ENCODE measurements around the gene ZBTB43.

DNA sequence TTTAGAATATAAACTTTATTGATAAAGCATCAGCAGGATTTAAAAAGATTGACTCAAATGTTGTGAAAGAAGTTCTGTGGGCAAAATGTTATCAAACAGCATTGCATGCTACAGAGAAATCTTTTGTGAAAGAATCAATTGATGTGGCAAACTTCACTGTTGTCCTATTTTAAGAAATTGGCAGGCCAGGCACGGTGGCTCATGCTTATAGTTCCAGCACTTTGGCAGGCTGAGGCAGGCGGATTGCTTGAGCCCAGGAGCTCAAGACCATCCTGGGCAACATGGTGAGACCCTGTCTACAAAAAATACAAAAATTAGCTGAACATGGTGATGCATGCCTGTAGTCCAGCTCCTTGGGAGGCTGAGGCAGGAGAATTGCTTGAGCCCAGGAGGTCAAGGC lies 17.4 kb downstream of the ZBTB43 start:
- TF ChIP-seq, protein P1, sequence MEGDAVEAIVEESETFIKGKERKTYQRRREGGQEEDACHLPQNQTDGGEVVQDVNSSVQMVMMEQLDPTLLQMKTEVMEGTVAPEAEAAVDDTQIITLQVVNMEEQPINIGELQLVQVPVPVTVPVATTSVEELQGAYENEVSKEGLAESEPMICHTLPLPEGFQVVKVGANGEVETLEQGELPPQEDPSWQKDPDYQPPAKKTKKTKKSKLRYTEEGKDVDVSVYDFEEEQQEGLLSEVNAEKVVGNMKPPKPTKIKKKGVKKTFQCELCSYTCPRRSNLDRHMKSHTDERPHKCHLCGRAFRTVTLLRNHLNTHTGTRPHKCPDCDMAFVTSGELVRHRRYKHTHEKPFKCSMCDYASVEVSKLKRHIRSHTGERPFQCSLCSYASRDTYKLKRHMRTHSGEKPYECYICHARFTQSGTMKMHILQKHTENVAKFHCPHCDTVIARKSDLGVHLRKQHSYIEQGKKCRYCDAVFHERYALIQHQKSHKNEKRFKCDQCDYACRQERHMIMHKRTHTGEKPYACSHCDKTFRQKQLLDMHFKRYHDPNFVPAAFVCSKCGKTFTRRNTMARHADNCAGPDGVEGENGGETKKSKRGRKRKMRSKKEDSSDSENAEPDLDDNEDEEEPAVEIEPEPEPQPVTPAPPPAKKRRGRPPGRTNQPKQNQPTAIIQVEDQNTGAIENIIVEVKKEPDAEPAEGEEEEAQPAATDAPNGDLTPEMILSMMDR (IDR thresholded peaks at IDR 0.05; ENCODE audit: borderline replicate concordance, extremely low read depth, low read length, poor library complexity, severe bottlenecking), result no peak
- TF ChIP-seq EZH2 (IDR thresholded peaks at IDR 0.05; ENCODE audit: borderline replicate concordance, low read depth, low read length, severe bottlenecking), result no peak
